GM18499 (cell line): Measurements from ENCODE around the gene UMAD1.

ENCODE experiments used
- ATAC-seq: cut with Tn5 transposase; IDR thresholded peaks from one replicate; pipeline ENCODE4 v1.9.1; 2021; ENCODE audit warnings: moderate number of reproducible peaks; ENCODE audit not compliant: insufficient read depth, unreplicated experiment

The UMAD1 gene

GRCh38 chr7:7912937-7913336 is 272.4 kb downstream of the UMAD1 start:
- ATAC-seq, result no peak

- ATAC-seq, result no peak
Observed at GRCh38 chr7:7913504-7913903, 273.0 kb downstream of the UMAD1 start.

- no peak for ATAC-seq
Observed at GRCh38 chr7:7914547-7914946, 274.0 kb downstream of the UMAD1 start.

- ATAC-seq, result no peak
Observed at GRCh38 chr7:7916064-7916463, 275.5 kb downstream of the UMAD1 start.

GRCh38 chr7:7917593-7917992 is 277.0 kb downstream of the UMAD1 start:
- ATAC-seq, result no peak

- ATAC-seq, result peak; percentile 27
Observed at GRCh38 chr7:7918736-7919448, 278.3 kb downstream of the UMAD1 start.

GRCh38 chr7:7919449-7919945 is 278.9 kb downstream of the UMAD1 start:
- ATAC-seq, result peak; percentile 32

- ATAC-seq, result no peak
Observed at GRCh38 chr7:7920056-7920455, 279.5 kb downstream of the UMAD1 start.

- peak; percentile 95 for ATAC-seq
Observed at GRCh38 chr7:7920481-7920880, 279.9 kb downstream of the UMAD1 start.

- ATAC-seq, result no peak
Observed at GRCh38 chr7:7921830-7922229, 281.3 kb downstream of the UMAD1 start.

GRCh38 chr7:7922684-7923385 is 282.3 kb downstream of the UMAD1 start:
- ATAC-seq, result no peak

- ATAC-seq, result no peak
Observed at GRCh38 chr7:7923818-7924217, 283.3 kb downstream of the UMAD1 start.

- no peak for ATAC-seq
Observed at GRCh38 chr7:7924303-7924702, 283.8 kb downstream of the UMAD1 start.
